Gastroesophageal sphincter (tissue), 3 donors: Measurements from ENCODE around the gene LCT.

ENCODE experiments used
- EP300 ChIP-seq: sonication (generic); formaldehyde crosslinking; IDR thresholded peaks from one replicate; pipeline ENCODE4 v1.6.1; 2017; ENCODE audit warnings: antibody characterized with exemption, mild to moderate bottlenecking
- POLR2A ChIP-seq, 2 donors: fragments of 450-650 bp; IDR thresholded peaks; one replicate each; pipeline ENCODE4 v1.6.1; 2017; ENCODE audit warnings: antibody characterized with exemption in 2 of 2, mild to moderate bottlenecking in 2 of 2, moderate library complexity in 1 of 2
- TF ChIP-seq, protein P1 (sequence below), 4 experiments: fragments of 200-600 bp in 2 of 4; fragments of 450-650 bp in 2 of 4; sonication (generic) in 1 of 4; IDR thresholded peaks; one replicate each; pipeline ENCODE4 v1.5.1; 2017 to 2019; ENCODE audit warnings: antibody characterized with exemption in 4 of 4, mild to moderate bottlenecking in 2 of 4, moderate library complexity in 2 of 4

DNA sequence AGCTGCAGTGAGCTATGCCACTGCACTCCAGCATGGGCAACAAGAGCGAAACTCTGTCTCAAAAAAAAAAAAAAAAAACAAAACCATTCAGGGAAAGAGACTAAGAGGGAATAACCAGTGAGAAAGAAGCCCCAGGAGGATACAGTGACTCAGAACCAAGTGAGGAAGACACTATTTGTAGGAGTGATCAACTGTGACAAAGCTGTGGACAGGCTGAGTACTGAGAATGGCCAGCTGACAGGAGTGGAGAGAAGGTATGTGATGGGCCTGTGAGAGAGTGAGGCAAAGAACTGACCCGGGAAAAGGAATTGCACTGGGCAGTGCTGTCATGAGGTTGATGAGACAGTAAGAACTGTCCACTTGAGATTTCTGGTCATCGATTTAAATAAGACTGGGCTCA, 6.7 kb upstream of the LCT start:
- TF ChIP-seq, protein P1, sequence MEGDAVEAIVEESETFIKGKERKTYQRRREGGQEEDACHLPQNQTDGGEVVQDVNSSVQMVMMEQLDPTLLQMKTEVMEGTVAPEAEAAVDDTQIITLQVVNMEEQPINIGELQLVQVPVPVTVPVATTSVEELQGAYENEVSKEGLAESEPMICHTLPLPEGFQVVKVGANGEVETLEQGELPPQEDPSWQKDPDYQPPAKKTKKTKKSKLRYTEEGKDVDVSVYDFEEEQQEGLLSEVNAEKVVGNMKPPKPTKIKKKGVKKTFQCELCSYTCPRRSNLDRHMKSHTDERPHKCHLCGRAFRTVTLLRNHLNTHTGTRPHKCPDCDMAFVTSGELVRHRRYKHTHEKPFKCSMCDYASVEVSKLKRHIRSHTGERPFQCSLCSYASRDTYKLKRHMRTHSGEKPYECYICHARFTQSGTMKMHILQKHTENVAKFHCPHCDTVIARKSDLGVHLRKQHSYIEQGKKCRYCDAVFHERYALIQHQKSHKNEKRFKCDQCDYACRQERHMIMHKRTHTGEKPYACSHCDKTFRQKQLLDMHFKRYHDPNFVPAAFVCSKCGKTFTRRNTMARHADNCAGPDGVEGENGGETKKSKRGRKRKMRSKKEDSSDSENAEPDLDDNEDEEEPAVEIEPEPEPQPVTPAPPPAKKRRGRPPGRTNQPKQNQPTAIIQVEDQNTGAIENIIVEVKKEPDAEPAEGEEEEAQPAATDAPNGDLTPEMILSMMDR (IDR thresholded peaks at IDR 0.05): no peak
- TF ChIP-seq EP300: no peak
- TF ChIP-seq POLR2A (IDR thresholded peaks at IDR 0.05): no peak
